ENCODE data around the gene FANCI.
A peak's percentile ranks its signal among the peaks of the same experiment; 100 is the strongest.

The FANCI gene

GRCh38 chr15:89334510-89335297 lies 90.9 kb downstream of the FANCI start, which contains the start of gene POLG:
POLG (minus strand) TSS chr15:89334824; CDS start chr15:89333754, 1,070 bp downstream.
- DNase-seq, result peak; percentile 98

- DNase-seq, result peak; percentile 54
Measured at GRCh38 chr15:89335298-89336041, 91.7 kb downstream of the FANCI start.

GRCh38 chr15:89338036-89338435 lies 94.3 kb downstream of the FANCI start:
- no peak for DNase-seq

GRCh38 chr15:89340573-89340972 lies 96.8 kb downstream of the FANCI start:
- DNase-seq, result no peak

- DNase-seq, result no peak
Measured at GRCh38 chr15:89341316-89342005, 97.7 kb downstream of the FANCI start.

- DNase-seq, result no peak
Measured at GRCh38 chr15:89342840-89343239, 99.1 kb downstream of the FANCI start.

GRCh38 chr15:89345248-89345647 lies 101.5 kb downstream of the FANCI start:
- no peak for DNase-seq

GRCh38 chr15:89346516-89347231 lies 102.9 kb downstream of the FANCI start:
- no peak for DNase-seq

- no peak for DNase-seq
Measured at GRCh38 chr15:89349206-89349558, 105.4 kb downstream of the FANCI start.

GRCh38 chr15:89352476-89352875 lies 108.7 kb downstream of the FANCI start:
- no peak for DNase-seq

GRCh38 chr15:89353991-89354390 lies 110.2 kb downstream of the FANCI start:
- DNase-seq, result no peak

GRCh38 chr15:89356634-89357298 lies 113.0 kb downstream of the FANCI start:
- no peak for DNase-seq

GRCh38 chr15:89358435-89358754 lies 114.6 kb downstream of the FANCI start:
- no peak for DNase-seq

GRCh38 chr15:89358755-89359439 lies 115.1 kb downstream of the FANCI start:
- DNase-seq, result peak; percentile 80

- no peak for DNase-seq
Measured at GRCh38 chr15:89359471-89360293, 115.9 kb downstream of the FANCI start.

GRCh38 chr15:89360294-89360971 lies 116.7 kb downstream of the FANCI start:
- no peak for DNase-seq

GRCh38 chr15:89361451-89362202 lies 117.8 kb downstream of the FANCI start:
- DNase-seq, result peak; percentile 62

GRCh38 chr15:89362203-89363101 lies 118.7 kb downstream of the FANCI start:
- DNase-seq, result peak; percentile 36
